ENCODE results near the gene ANAPC13. TPM values are rescaled to one million over a fixed set of nuclear protein-coding genes. Genes with fewer than 3 reads are reported as not detected.

ANAPC13 gene
- total and polyA plus RNA-seq, 2 of the 13 experiments (the other 11 are each of a cell fraction or from before 2014, with no cell fraction given): 48.7 to 69.1 TPM

GRCh38 chr3:134441821-134442220, 44.0 kb downstream of the ANAPC13 start (continued):
- no peak for TF ChIP-seq KIAA2018 (CRISPR knock-in tag; IDR thresholded peaks at IDR 0.05; ENCODE audit: borderline replicate concordance)
- TF ChIP-seq POLR2A (IDR thresholded peaks at IDR 0.05; ENCODE audit: insufficient read depth in 1 of 2, low read depth in 2 of 2, low read length in 2 of 2): no peak

- no peak overlapping the region for H2AFZ ChIP-seq (ENCODE audit: low read length)
- no peak for ATAC-seq
- ChIA-PET CTCF (ENCODE audit: low intra/inter-chr PET ratio, low total read pairs) (no interaction called here), POLR2A (no interaction called here)
- DNase-seq (ENCODE audit: low spot score): no peak
- H3K4me2 ChIP-seq (ENCODE audit: low read depth, low read length): no peak overlapping the region
- no peak for FAIRE-seq
- H3K9ac ChIP-seq (ENCODE audit: insufficient read depth, low read depth, low read length): no peak overlapping the region
- in situ Hi-C loops (cut with HindIII; ENCODE audit: extremely low pct_ligation_motif_present, low pct_unique_long_range_greater_than_20kb) (no loop called here), intact Hi-C loops (cut with micrococcal nuclease; ENCODE audit: unreplicated experiment) (no loop called here)
- H4K20me1 ChIP-seq (ENCODE audit: insufficient read depth, low read length): no peaks in the 10 kb centered on the region
- H3K36me3 ChIP-seq (replicated peaks in 1 of 2; ENCODE audit: control insufficient read depth in 1 of 2, insufficient read depth in 2 of 2, low read length in 2 of 2): no peaks in the 10 kb centered on the region
- H3K4me1 ChIP-seq (ENCODE audit: insufficient read depth, low read length): peaks cover 6% of the 10 kb centered on the region; the same call in 1 of the 2 replicates
- 40% methylated on average over 1 of the region's 1 CpG for WGBS (ENCODE audit: low lambda C conversion rate)
- H3K9me3 ChIP-seq (ENCODE audit: low read length): no peaks in the 10 kb centered on the region
- BruUV-seq (replicated peaks): no TSS peak
- H3K4me3 ChIP-seq (replicated peaks in 1 of 3; ENCODE audit: insufficient read depth in 1 of 3, low read depth in 2 of 3, low read length in 3 of 3): no peak overlapping the region
- no peak overlapping the region for H3K27ac ChIP-seq (ENCODE audit: extremely low read length, insufficient read depth, low read length)
- no peaks in the 10 kb centered on the region for H3K79me2 ChIP-seq (ENCODE audit: insufficient read depth, low read length)
- H3K27me3 ChIP-seq (ENCODE audit: control insufficient read depth in 1 of 2, insufficient read depth in 2 of 2, low read length in 2 of 2): peaks cover 0 to 11% of the 10 kb centered on the region in 2 experiments; a peak in 3 of 5 replicates
- TF ChIP-seq KDM4B (CRISPR knock-in tag; IDR thresholded peaks at IDR 0.05): no peak
- no peak for TF ChIP-seq ZSCAN31 (CRISPR knock-in tag; IDR thresholded peaks at IDR 0.05; ENCODE audit: low read depth)
- TF ChIP-seq NCOR1 (IDR thresholded peaks at IDR 0.05; ENCODE audit: borderline replicate concordance, low read length): no peak
- no peak for TF ChIP-seq KMT2B (CRISPR knock-in tag; IDR thresholded peaks at IDR 0.05)
- no peak for TF ChIP-seq SETDB1 (CRISPR knock-in tag; IDR thresholded peaks at IDR 0.05; ENCODE audit: borderline replicate concordance)
- TF ChIP-seq ZNF337 (CRISPR knock-in tag; IDR thresholded peaks at IDR 0.05; ENCODE audit: borderline replicate concordance, low read depth): no peak
- TF ChIP-seq ZNF724P (CRISPR knock-in tag; IDR thresholded peaks at IDR 0.05; ENCODE audit: borderline replicate concordance): no peak
- TF ChIP-seq CREB3 (CRISPR knock-in tag; IDR thresholded peaks at IDR 0.05): no peak
- no peak for TF ChIP-seq ZNF235 (CRISPR knock-in tag; IDR thresholded peaks at IDR 0.05; ENCODE audit: borderline replicate concordance)
- TF ChIP-seq PAWR (CRISPR knock-in tag; IDR thresholded peaks at IDR 0.05; ENCODE audit: borderline replicate concordance): no peak
- TF ChIP-seq ZSCAN25 (CRISPR knock-in tag; IDR thresholded peaks at IDR 0.05): no peak
- TF ChIP-seq CBX1 (IDR thresholded peaks at IDR 0.05; ENCODE audit: low read depth): no peak
- no peak for TF ChIP-seq REL (CRISPR knock-in tag; conservative IDR thresholded peaks at IDR 0.05)
These were observed 44.5 kb downstream of the ANAPC13 start for GRCh38 chr3:134441321-134441720.

Measured in HepG2 (cell line).